Activated naive CD8-positive, alpha-beta T cell treated with anti-CD3 and anti-CD28 coated beads, Interleukin-2, amount 50 U/mL, for 24 hours (primary cell): ENCODE data around the gene HARS2.
A peak's percentile ranks its signal among the peaks of the same experiment; 100 is the strongest.
"Not testable (repeated sequence)": the region's sequence is repeated elsewhere in the genome, so short reads cannot be mapped to it uniquely, and the experiment has no call there.

Experiments used
- ATAC-seq: fragments of 150-1000 bp; cut with Tn5 transposase; one replicate; pipeline ENCODE4 v1.10.0; 2021
- DNase-seq: peaks from one replicate; pipeline ENCODE4 v3.0.0; 2021
- H3K27ac Mint-ChIP-seq: one replicate; pipeline ENCODE4 v1.8.0; 2021; ENCODE audit warnings: mild to moderate bottlenecking, mixed read lengths
- H3K27me3 Mint-ChIP-seq: one replicate; pipeline ENCODE4 v1.8.0; 2021; ENCODE audit warnings: mixed read lengths
- H3K36me3 Mint-ChIP-seq: one replicate; pipeline ENCODE4 v1.8.0; 2021; ENCODE audit warnings: low read depth, mixed read lengths
- H3K4me1 Mint-ChIP-seq: one replicate; pipeline ENCODE4 v1.8.0; 2021; ENCODE audit warnings: mixed read lengths
- H3K4me3 Mint-ChIP-seq: one replicate; pipeline ENCODE4 v1.8.0; 2021; ENCODE audit warnings: mild to moderate bottlenecking, moderate library complexity, mixed read lengths
- H3K9me3 Mint-ChIP-seq: one replicate; pipeline ENCODE4 v1.8.0; 2021; ENCODE audit warnings: mixed read lengths

The HARS2 gene

GRCh38 chr5:140718266-140718592, 27.0 kb downstream of the HARS2 start:
- Mint-ChIP-seq H3K9me3 (no peaks in the 10 kb centered on the region), H3K27me3 (peaks cover 7% of the 10 kb centered on the region), H3K4me1 (peaks cover 4% of the 10 kb centered on the region), H3K27ac (no peak overlapping the region), H3K4me3 (no peak overlapping the region), H3K36me3 (no peaks in the 10 kb centered on the region)
- ATAC-seq (no peak), DNase-seq (no peak)

GRCh38 chr5:140720738-140721137, 29.5 kb downstream of the HARS2 start:
- not testable (repeated sequence) for DNase-seq, H3K4me3 Mint-ChIP-seq, H3K4me1 Mint-ChIP-seq, H3K27ac Mint-ChIP-seq, H3K9me3 Mint-ChIP-seq, ATAC-seq, H3K36me3 Mint-ChIP-seq
- H3K27me3 Mint-ChIP-seq, result peaks cover 17% of the 10 kb centered on the region

- H3K36me3 Mint-ChIP-seq, H3K9me3 Mint-ChIP-seq, DNase-seq, ATAC-seq, H3K4me1 Mint-ChIP-seq, H3K27ac Mint-ChIP-seq, H3K4me3 Mint-ChIP-seq: not testable (repeated sequence)
- peaks cover 24% of the 10 kb centered on the region for H3K27me3 Mint-ChIP-seq
These were observed 30.1 kb downstream of the HARS2 start for GRCh38 chr5:140721395-140721794.

- Mint-ChIP-seq H3K4me3 (peak overlapping the region; percentile 83), H3K27ac (peak overlapping the region; percentile 91), H3K27me3 (peaks cover 38% of the 10 kb centered on the region), H3K9me3 (no peaks in the 10 kb centered on the region), H3K4me1 (peaks cover 7% of the 10 kb centered on the region), H3K36me3 (peaks cover 2% of the 10 kb centered on the region)
- peak; percentile 78 for DNase-seq
- peak; percentile 99 for ATAC-seq
These were observed 34.7 kb downstream of the HARS2 start for GRCh38 chr5:140725799-140726471.

- Mint-ChIP-seq H3K36me3 (no peaks in the 10 kb centered on the region), H3K4me1 (no peaks in the 10 kb centered on the region), H3K27me3 (peaks cover 34% of the 10 kb centered on the region), H3K9me3 (peaks cover 3% of the 10 kb centered on the region), H3K4me3 (no peak overlapping the region), H3K27ac (no peak overlapping the region)
- DNase-seq, result no peak
- no peak for ATAC-seq
These were observed 41.8 kb downstream of the HARS2 start for GRCh38 chr5:140733098-140733497.

GRCh38 chr5:140734354-140734753, 43.1 kb downstream of the HARS2 start:
- ATAC-seq, result no peak
- peaks cover 29% of the 10 kb centered on the region for H3K27me3 Mint-ChIP-seq

GRCh38 chr5:140737486-140737885, 46.2 kb downstream of the HARS2 start:
- Mint-ChIP-seq H3K4me1 (no peaks in the 10 kb centered on the region), H3K27me3 (peaks cover 18% of the 10 kb centered on the region), H3K9me3 (peaks cover 17% of the 10 kb centered on the region), H3K27ac (no peak overlapping the region), H3K4me3 (no peak overlapping the region), H3K36me3 (peaks cover 2% of the 10 kb centered on the region)
- ATAC-seq (no peak), DNase-seq (no peak)

More at GRCh38 chr5:140734354-140734753, 43.1 kb downstream of the HARS2 start:
- H3K36me3 Mint-ChIP-seq, result no peaks in the 10 kb centered on the region
- H3K27ac Mint-ChIP-seq, result no peak overlapping the region
- no peak for DNase-seq
- H3K4me3 Mint-ChIP-seq, result no peak overlapping the region
- H3K9me3 Mint-ChIP-seq, result peaks cover 4% of the 10 kb centered on the region
- no peaks in the 10 kb centered on the region for H3K4me1 Mint-ChIP-seq

GRCh38 chr5:140741967-140742366, 50.7 kb downstream of the HARS2 start:
- Mint-ChIP-seq H3K36me3 (peaks cover 2% of the 10 kb centered on the region), H3K9me3 (peaks cover 31% of the 10 kb centered on the region)
- ATAC-seq, result no peak

More at GRCh38 chr5:140741967-140742366, 50.7 kb downstream of the HARS2 start:
- Mint-ChIP-seq H3K4me1 (no peaks in the 10 kb centered on the region), H3K4me3 (no peak overlapping the region), H3K27ac (no peak overlapping the region), H3K27me3 (peaks cover 1% of the 10 kb centered on the region)
- no peak for DNase-seq
